Subcutaneous adipose tissue (tissue), 4 donors: ENCODE results near the gene ISM1. TPM values are rescaled to one million over a fixed set of nuclear protein-coding genes. Genes with fewer than 3 reads are reported as not detected.

ENCODE experiments used
- CTCF ChIP-seq: fragments of 450-650 bp; IDR thresholded peaks from one replicate; pipeline ENCODE4 v1.5.1; 2016; ENCODE audit warnings: low read depth, mild to moderate bottlenecking, control low read depth, antibody characterized with exemption, moderate library complexity
- total RNA-seq, 4 donors: library from RNA; depleted of rRNA; stranded (reverse); fragments of >200 nt; gene quantifications; one replicate each; pipeline ENCODE4 v1.1.0, GENCODE V29; 2016

The ISM1 gene
- total RNA-seq, 4 donors from 2014 or later, result 12.2 to 16.0 (median 12.6) TPM

DNA sequence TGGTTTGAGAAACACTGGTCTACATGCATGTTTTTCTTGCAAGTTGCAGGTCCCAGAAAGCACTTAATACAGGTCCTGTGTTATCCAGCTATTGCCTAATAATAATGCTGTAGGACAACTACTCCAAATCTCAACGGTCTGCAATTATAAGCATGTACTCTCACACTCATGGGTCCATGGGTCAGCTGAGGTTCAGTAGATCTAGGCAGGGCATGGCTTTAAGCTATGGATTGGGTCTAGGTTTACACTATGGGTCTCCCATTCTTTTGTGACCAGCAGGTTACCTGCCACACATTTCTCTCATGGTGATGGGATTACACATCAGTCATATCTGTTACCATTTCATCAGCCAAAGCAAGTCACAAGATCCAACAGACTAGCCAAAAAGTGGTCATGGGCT lies 13.9 kb downstream of the ISM1 start:
- no peak for TF ChIP-seq CTCF

GRCh38 chr20:13236990-13237720 lies 16.1 kb downstream of the ISM1 start:
- TF ChIP-seq CTCF, result no peak

DNA sequence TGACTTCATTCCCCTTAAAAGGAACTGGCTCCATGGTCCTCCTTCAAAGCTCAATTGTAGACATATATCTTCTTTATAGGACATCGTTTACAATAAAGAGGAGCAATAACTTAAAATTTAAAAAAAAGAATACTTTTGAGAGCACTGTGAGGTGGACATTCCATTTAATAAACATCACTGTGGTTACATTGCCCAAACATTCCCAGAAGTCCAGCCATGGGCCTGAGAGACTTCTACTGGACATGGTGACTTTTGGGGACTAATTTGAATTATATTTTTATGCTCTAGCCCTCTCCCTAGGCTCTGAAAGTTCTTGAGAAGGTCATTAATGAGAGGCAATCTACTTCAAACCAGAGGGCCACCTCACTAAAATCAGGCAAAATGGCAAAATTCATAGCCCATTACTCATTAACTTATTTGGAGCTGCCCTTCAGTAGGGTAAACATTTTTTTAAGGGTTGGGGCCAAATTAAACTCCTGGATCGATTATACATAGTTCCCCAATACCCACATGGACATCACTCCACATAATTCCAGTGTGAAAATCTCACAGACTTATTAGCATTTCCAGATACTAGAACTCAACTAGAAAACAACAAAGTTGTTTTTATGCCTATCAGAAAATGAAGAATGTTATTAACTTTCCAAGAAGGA lies 17.1 kb downstream of the ISM1 start:
- no peak for TF ChIP-seq CTCF

- no peak for TF ChIP-seq CTCF
Measured at GRCh38 chr20:13243826-13244376, 22.8 kb downstream of the ISM1 start.

DNA sequence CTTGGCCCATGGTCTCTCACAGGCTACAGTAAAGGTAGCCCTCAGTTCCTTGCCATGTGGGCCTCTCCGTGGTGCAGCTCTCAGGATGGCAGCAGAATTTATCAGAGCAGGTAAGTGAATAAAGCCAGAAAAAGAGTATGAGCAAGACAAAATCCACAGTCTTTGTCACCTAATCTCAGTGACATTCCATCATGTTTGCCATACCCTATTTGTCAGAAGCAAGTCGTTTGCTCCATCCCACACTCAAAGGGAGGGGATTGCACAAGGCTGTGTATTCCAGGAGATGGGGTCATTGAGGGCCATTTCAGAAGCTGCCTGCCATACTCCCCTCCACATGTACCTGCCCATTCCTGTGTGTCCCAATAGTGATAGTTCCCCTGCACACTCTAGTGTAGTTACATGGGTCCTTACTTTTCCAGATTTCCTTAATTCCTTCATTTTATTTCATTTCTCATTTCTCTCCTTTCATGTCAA lies 24.2 kb downstream of the ISM1 start:
- TF ChIP-seq CTCF, result no peak

- no peak for TF ChIP-seq CTCF
Measured at GRCh38 chr20:13249118-13249797, 28.2 kb downstream of the ISM1 start.

- no peak for TF ChIP-seq CTCF
Measured at GRCh38 chr20:13249798-13250170, 28.7 kb downstream of the ISM1 start.
